COLO668 (cell line): Measurements from ENCODE around the gene ZNF534.
"Not testable (repeated sequence)": the region's sequence is repeated elsewhere in the genome, so short reads cannot be mapped to it uniquely, and the experiment has no call there.

Experiments used
- DNase-seq: peaks from one replicate; lab custom pipeline; 2025; ENCODE audit not compliant: unreplicated experiment; lab: John Stamatoyannopoulos, UW

The ZNF534 gene

GRCh38 chr19:52494518-52494917 is 65.6 kb downstream of the ZNF534 start:
- DNase-seq: no peak

- DNase-seq: no peak
These were observed 69.6 kb downstream of the ZNF534 start for GRCh38 chr19:52498571-52498970.

GRCh38 chr19:52500474-52500873 is 71.5 kb downstream of the ZNF534 start:
- DNase-seq: not testable (repeated sequence)

- DNase-seq: not testable (repeated sequence)
These were observed 72.0 kb downstream of the ZNF534 start for GRCh38 chr19:52500991-52501390.
